PC-3 (cell line): Measurements from ENCODE around the gene RSKR. TPM values are rescaled to one million over a fixed set of nuclear protein-coding genes. Genes with fewer than 3 reads are reported as not detected.
A peak's percentile ranks its signal among the peaks of the same experiment; 100 is the strongest.
"Not testable (repeated sequence)": the region's sequence is repeated elsewhere in the genome, so short reads cannot be mapped to it uniquely, and the experiment has no call there.

Source experiments
- ATAC-seq: fragments of 200-7000 bp; cut with Tn5 transposase; 2 replicates; pipeline ENCODE4 v1.9.1; 2020; ENCODE audit warnings: mild to moderate bottlenecking, moderate library complexity
- BruUV-seq: library from RNA; stranded (reverse); fragments of 400-500 nt; replicated peaks from 2 replicates; lab custom pipeline; 2021; lab: Mats Ljungman, UMichigan
- CTCF ChIA-PET: fragments of 300-600 bp; sonication (Branson Sonifier 250); formaldehyde crosslinking; loops from one replicate; lab custom pipeline; 2022; ENCODE audit warnings: antibody characterized with exemption; lab: Charles Lee
- POLR2A ChIA-PET: fragments of 300-600 bp; sonication (Branson Sonifier 250); formaldehyde crosslinking; loops from one replicate; lab custom pipeline; 2022; ENCODE audit warnings: antibody characterized with exemption; ENCODE audit not compliant: unreplicated experiment; lab: Charles Lee
- DNase-seq: peaks from one replicate; pipeline ENCODE4 v3.0.0-alpha.2; 2015
- H2AFZ ChIP-seq: fragments of 300-600 bp; sonication (generic); 2 replicates; pipeline ENCODE4 v1.6.0; 2016; ENCODE audit warnings: antibody characterized with exemption, low read length
- H3F3A ChIP-seq: fragments of 300-600 bp; sonication (generic); one replicate; pipeline ENCODE4 v1.6.0; 2017; ENCODE audit warnings: antibody characterized with exemption, low read length, control low read depth, mild to moderate bottlenecking; ENCODE audit not compliant: unreplicated experiment
- H3K27ac ChIP-seq: fragments of 300-600 bp; sonication (generic); 2 replicates; pipeline ENCODE4 v1.5.1; 2016; ENCODE audit warnings: mild to moderate bottlenecking, low read length
- H3K27me3 ChIP-seq: fragments of 300-600 bp; sonication (generic); 2 replicates; pipeline ENCODE4 v1.6.1; 2016; ENCODE audit warnings: low read length, mixed read lengths
- H3K36me3 ChIP-seq: fragments of 300-600 bp; sonication (generic); 2 replicates; pipeline ENCODE4 v1.6.1; 2016; ENCODE audit warnings: low read depth, mixed run types, low read length, mixed read lengths
- H3K4me1 ChIP-seq: fragments of 300-600 bp; sonication (generic); 2 replicates; pipeline ENCODE4 v1.5.1; 2016; ENCODE audit warnings: low read length; ENCODE audit not compliant: insufficient read depth
- H3K4me2 ChIP-seq: fragments of 300-600 bp; sonication (generic); 2 replicates; pipeline ENCODE4 v1.6.0; 2016; ENCODE audit warnings: low read length
- H3K4me3 ChIP-seq: fragments of 300-600 bp; sonication (generic); 2 replicates; pipeline ENCODE4 v1.5.1; 2016; ENCODE audit warnings: mild to moderate bottlenecking, low read length, mixed read lengths
- H3K79me2 ChIP-seq: fragments of 300-600 bp; sonication (generic); 2 replicates; pipeline ENCODE4 v1.6.1; 2017; ENCODE audit warnings: low read length, mixed read lengths
- H3K9ac ChIP-seq: fragments of 300-600 bp; sonication (generic); 2 replicates; pipeline ENCODE4 v1.6.0; 2016; ENCODE audit warnings: mild to moderate bottlenecking, low read length
- H3K9me2 ChIP-seq: fragments of 300-600 bp; sonication (generic); replicated peaks from 2 replicates; pipeline ENCODE4 v1.6.1; 2016; ENCODE audit warnings: mixed run types, low read length, mixed read lengths
- H3K9me3 ChIP-seq: fragments of 300-600 bp; sonication (generic); 2 replicates; pipeline ENCODE4 v1.6.1; 2016; ENCODE audit warnings: low read length, mixed read lengths
- H4K20me1 ChIP-seq: fragments of 300-600 bp; sonication (generic); 2 replicates; pipeline ENCODE4 v1.6.1; 2016; ENCODE audit warnings: low read length, mixed read lengths
- CTCF ChIP-seq: fragments of 300-600 bp; sonication (generic); conservative IDR thresholded peaks from 2 replicates; pipeline ENCODE4 v1.5.1; 2017; ENCODE audit warnings: antibody characterized with exemption, low read depth, mild to moderate bottlenecking, low read length
- EZH2 ChIP-seq: fragments of 300-600 bp; sonication (generic); IDR thresholded peaks from one replicate; pipeline ENCODE4 v1.6.1; 2017; ENCODE audit warnings: antibody characterized with exemption, mild to moderate bottlenecking, low read length; ENCODE audit not compliant: unreplicated experiment
- EZH2phosphoT487 ChIP-seq: fragments of 300-600 bp; sonication (generic); IDR thresholded peaks from 2 replicates; pipeline ENCODE4 v1.6.1; 2018; ENCODE audit warnings: mild to moderate bottlenecking, antibody characterized with exemption, low read length, borderline replicate concordance
- intact Hi-C: fragments of 100-400 bp; cut with micrococcal nuclease; formaldehyde crosslinking; loops from 2 replicates; pipeline ENCODE4 v1.9.0; 2023
- total RNA-seq: library from RNA; depleted of rRNA; stranded (reverse); fragments of >200 nt; gene quantifications from 2 replicates; pipeline ENCODE4 v1.2.3, GENCODE V29; 2014

The RSKR gene
- total RNA-seq, 1 experiment from 2014 or later = 7.2 TPM

DNA sequence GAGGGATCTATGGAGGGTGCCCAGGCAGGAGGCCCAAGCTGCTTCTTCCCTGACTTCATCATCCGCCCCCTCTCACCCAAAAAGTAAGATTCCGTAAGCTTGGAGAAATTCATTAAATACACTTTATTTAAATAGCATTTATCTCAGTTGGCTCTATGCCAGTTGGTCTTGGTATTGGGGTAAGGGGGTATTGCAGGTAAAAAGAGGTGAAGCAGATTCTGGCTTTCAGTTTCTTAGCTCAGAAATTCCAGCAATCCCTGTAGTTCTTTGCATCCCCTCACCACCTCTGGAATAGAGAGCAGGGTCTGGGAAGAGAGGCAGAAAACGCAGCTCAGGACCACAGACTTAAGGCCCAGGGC is 36.5 kb downstream of the RSKR start:
- Histone ChIP-seq H3K4me2 (no peak overlapping the region), H3K9me3 (no peaks in the 10 kb centered on the region), H4K20me1 (no peaks in the 10 kb centered on the region), H3F3A (no peaks in the 10 kb centered on the region), H3K36me3 (peaks cover 12% of the 10 kb centered on the region; the same call in 1 of the 2 replicates), H3K79me2 (no peaks in the 10 kb centered on the region), H2AFZ (0 out of 2 replicates have a peak overlapping the region, but pooled peaks have one; percentile 35), H3K27ac (no peak overlapping the region), H3K4me1 (peaks cover 5% of the 10 kb centered on the region; the same call in 1 of the 2 replicates), H3K9ac (no peak overlapping the region), H3K27me3 (no peaks in the 10 kb centered on the region), H3K9me2 (no peaks in the 10 kb centered on the region), H3K4me3 (no peak overlapping the region)
- TF ChIP-seq EZH2phosphoT487 (no peak), CTCF (no peak), EZH2 (no peak)
- ATAC-seq (no peak), DNase-seq (no peak)
- BruUV-seq = no TSS peak
- intact Hi-C loops = no loop called here
- CTCF ChIA-PET = no interaction called here
- POLR2A ChIA-PET = no interaction called here

- peak; percentile 93 for ATAC-seq
- H3K36me3 ChIP-seq = peaks cover 7% of the 10 kb centered on the region; the same call in 1 of the 2 replicates
- TF ChIP-seq CTCF (no peak), EZH2 (no peak)
- H3K9ac ChIP-seq = no peak within 1 kb of the TSS
- no peaks in the 10 kb centered on the region for H3K9me3 ChIP-seq
- H3K27me3 ChIP-seq = no peaks in the 10 kb centered on the region
- H3K4me3 ChIP-seq = no peak within 1 kb of the TSS
- H2AFZ ChIP-seq = 0 out of 2 replicates have a peak within 1 kb of the TSS, but pooled peaks have one; percentile 35
- DNase-seq = peak; percentile 93
- H3K79me2 ChIP-seq = no peaks in the 10 kb centered on the region
- CTCF ChIA-PET = interaction anchor here (1.0 kb wide), 1 partner anchor 25 kb away, joined by 3 read pairs; no protein-coding TSS in a partner anchor
- no peak within 1 kb of the TSS for H3K27ac ChIP-seq
- H4K20me1 ChIP-seq = no peaks in the 10 kb centered on the region
- no peaks in the 10 kb centered on the region for H3F3A ChIP-seq
- peak within 1 kb of the TSS; percentile 10; the same call in 1 of the 2 replicates for H3K4me2 ChIP-seq
- POLR2A ChIA-PET = no interaction called here
- no peaks in the 10 kb centered on the region for H3K9me2 ChIP-seq
- intact Hi-C loops = no loop called here
- no TSS peak for BruUV-seq
- peaks cover 10% of the 10 kb centered on the region; the same call in 1 of the 2 replicates for H3K4me1 ChIP-seq
Observed at GRCh38 chr17:28576758-28577465, 37.1 kb downstream of the RSKR start, which contains the start of gene ALDOC. TSS of gene ALDOC (minus strand) at chr17:28576895. CDS start at chr17:28575532, 1,363 bp downstream.

GRCh38 chr17:28576016-28576415 is 38.0 kb downstream of the RSKR start:
- H3K4me3 ChIP-seq, ATAC-seq, H3K79me2 ChIP-seq, H3K36me3 ChIP-seq, H3K9me3 ChIP-seq, H3K27ac ChIP-seq, H3K9ac ChIP-seq, H4K20me1 ChIP-seq, H2AFZ ChIP-seq, H3F3A ChIP-seq, POLR2A ChIA-PET, H3K9me2 ChIP-seq, H3K27me3 ChIP-seq, intact Hi-C loops, DNase-seq, CTCF ChIA-PET, H3K4me2 ChIP-seq, BruUV-seq: not testable (repeated sequence)
- H3K4me1 ChIP-seq = peaks cover 11% of the 10 kb centered on the region; the same call in 1 of the 2 replicates
